Karpas-422 (cell line): ENCODE measurements around the gene IRF3. TPM values are rescaled to one million over a fixed set of nuclear protein-coding genes. Genes with fewer than 3 reads are reported as not detected.

Experiments
- DNase-seq: peaks from one replicate; pipeline ENCODE4 v3.0.0-alpha.2; 2015
- H2AFZ ChIP-seq: fragments of 200-600 bp; sonication (generic); 2 replicates; pipeline ENCODE4 v1.6.1; 2014; ENCODE audit warnings: antibody characterized with exemption, low read length, mixed read lengths
- H3K27ac ChIP-seq: fragments of 200-600 bp; sonication (generic); 2 replicates; pipeline ENCODE4 v1.5.1; 2014; ENCODE audit warnings: mild to moderate bottlenecking, low read length, moderate library complexity
- H3K27me3 ChIP-seq: fragments of 200-600 bp; sonication (generic); 2 replicates; pipeline ENCODE4 v1.6.1; 2014; ENCODE audit warnings: low read length, mixed read lengths
- H3K36me3 ChIP-seq: fragments of 200-600 bp; sonication (generic); 2 replicates; pipeline ENCODE4 v1.6.1; 2014; ENCODE audit warnings: low read length, mixed read lengths; ENCODE audit not compliant: insufficient read depth
- H3K4me1 ChIP-seq: fragments of 200-600 bp; sonication (generic); 2 replicates; pipeline ENCODE4 v1.6.1; 2014; ENCODE audit warnings: mild to moderate bottlenecking, low read length, mixed read lengths
- H3K4me2 ChIP-seq: fragments of 200-600 bp; sonication (generic); 2 replicates; pipeline ENCODE4 v1.6.1; 2014; ENCODE audit warnings: low read length, low read depth, mild to moderate bottlenecking; ENCODE audit not compliant: poor library complexity, severe bottlenecking
- H3K4me3 ChIP-seq: fragments of 200-600 bp; sonication (generic); 2 replicates; pipeline ENCODE4 v1.5.1; 2014; ENCODE audit warnings: mild to moderate bottlenecking, antibody characterized with exemption, low read length, mixed read lengths
- H3K79me2 ChIP-seq: fragments of 200-600 bp; sonication (generic); 2 replicates; pipeline ENCODE4 v1.6.1; 2014; ENCODE audit warnings: mild to moderate bottlenecking, low read length, mixed read lengths
- H3K9ac ChIP-seq: fragments of 200-600 bp; sonication (generic); 2 replicates; pipeline ENCODE4 v1.6.0; 2014; ENCODE audit warnings: low read length
- H3K9me2 ChIP-seq: fragments of 200-600 bp; sonication (generic), shearing (Covaris generic); replicated peaks from 2 replicates; pipeline ENCODE4 v1.6.0; 2014; ENCODE audit warnings: mild to moderate bottlenecking, low read length, moderate library complexity; ENCODE audit not compliant: insufficient read depth
- H3K9me3 ChIP-seq: fragments of 300-700, 200-600 bp; sonication (generic); 2 replicates; pipeline ENCODE4 v1.6.1; 2014; ENCODE audit warnings: low read length, mixed read lengths
- H4K20me1 ChIP-seq: fragments of 200-600 bp; sonication (generic); 2 replicates; pipeline ENCODE4 v1.6.1; 2014; ENCODE audit warnings: mild to moderate bottlenecking, antibody characterized with exemption, low read length, low read depth; ENCODE audit not compliant: insufficient read depth
- total RNA-seq: library from RNA; depleted of rRNA; stranded (reverse); fragments of >200 nt; shearing (Covaris generic); gene quantifications from 2 replicates; pipeline ENCODE4 v1.2.3, GENCODE V29; 2014; ENCODE audit warnings: low replicate concordance

Gene IRF3
- total RNA-seq, 1 experiment from 2014 or later: 78.2 TPM

DNA sequence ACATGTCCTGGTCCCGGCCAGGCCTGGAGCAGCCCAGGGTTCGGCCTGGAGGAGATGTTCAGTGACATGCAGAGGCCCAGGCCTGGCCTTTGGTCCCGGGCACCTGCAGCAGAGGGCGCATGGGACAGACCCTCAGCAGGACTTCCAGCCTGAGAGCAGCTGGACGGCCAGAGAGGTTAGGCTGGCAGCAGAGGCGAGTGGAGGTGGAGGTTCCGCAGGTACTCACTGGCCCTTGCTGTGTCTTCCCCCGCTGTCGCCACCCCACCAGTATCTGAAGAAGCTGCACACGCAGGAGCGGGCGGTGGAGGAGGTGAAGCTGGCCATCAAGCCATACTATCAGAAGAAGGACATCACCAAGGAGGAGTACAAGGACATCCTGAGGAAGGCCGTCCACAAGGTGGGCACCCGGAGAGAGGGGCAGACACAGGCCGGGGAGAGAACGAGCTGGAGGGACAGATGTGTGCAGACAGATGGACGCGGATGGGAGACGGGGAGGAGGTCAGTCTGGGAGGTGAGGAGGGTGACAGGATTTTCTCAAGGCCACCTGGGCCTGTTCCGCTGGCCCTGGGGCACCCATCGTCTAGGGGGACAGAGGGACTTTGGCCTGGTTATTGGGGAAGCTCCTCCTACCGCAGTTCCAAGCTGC is 8.0 kb downstream of the IRF3 start:
- Histone ChIP-seq H3K9ac (no peak overlapping the region), H3K36me3 (peaks cover 37% of the 10 kb centered on the region), H3K4me1 (no peaks in the 10 kb centered on the region), H3K27me3 (no peaks in the 10 kb centered on the region), H3K79me2 (peaks cover 4% of the 10 kb centered on the region), H3K4me3 (no peak overlapping the region), H3K9me2 (no peaks in the 10 kb centered on the region), H4K20me1 (peaks cover 26% of the 10 kb centered on the region), H3K27ac (no peak overlapping the region), H2AFZ (no peak overlapping the region), H3K4me2 (no peak overlapping the region), H3K9me3 (no peaks in the 10 kb centered on the region)
- DNase-seq: no peak

- Histone ChIP-seq H3K4me1 (no peaks in the 10 kb centered on the region), H3K4me2 (no peak overlapping the region), H3K27me3 (no peaks in the 10 kb centered on the region), H2AFZ (no peak overlapping the region), H3K79me2 (no peaks in the 10 kb centered on the region), H3K9me2 (no peaks in the 10 kb centered on the region), H3K9ac (no peak overlapping the region), H3K9me3 (no peaks in the 10 kb centered on the region), H3K36me3 (peaks cover 32% of the 10 kb centered on the region), H3K4me3 (no peak overlapping the region), H3K27ac (no peak overlapping the region), H4K20me1 (peaks cover 26% of the 10 kb centered on the region)
- DNase-seq: no peak
Observed at GRCh38 chr19:49656456-49657109, 9.1 kb downstream of the IRF3 start.

- Histone ChIP-seq H3K27ac (no peak overlapping the region), H4K20me1 (peaks cover 26% of the 10 kb centered on the region), H3K36me3 (peaks cover 32% of the 10 kb centered on the region), H3K27me3 (no peaks in the 10 kb centered on the region), H3K9ac (no peak overlapping the region), H3K4me1 (no peaks in the 10 kb centered on the region), H3K79me2 (no peaks in the 10 kb centered on the region), H2AFZ (no peak overlapping the region), H3K9me2 (no peaks in the 10 kb centered on the region), H3K9me3 (no peaks in the 10 kb centered on the region), H3K4me3 (no peak overlapping the region), H3K4me2 (no peak overlapping the region)
- DNase-seq: no peak
Observed at GRCh38 chr19:49655570-49656455, 9.8 kb downstream of the IRF3 start.

- no peak overlapping the region for H3K27ac ChIP-seq
- H4K20me1 ChIP-seq: peaks cover 20% of the 10 kb centered on the region
Observed at GRCh38 chr19:49654581-49654980, 11.1 kb downstream of the IRF3 start.

DNA sequence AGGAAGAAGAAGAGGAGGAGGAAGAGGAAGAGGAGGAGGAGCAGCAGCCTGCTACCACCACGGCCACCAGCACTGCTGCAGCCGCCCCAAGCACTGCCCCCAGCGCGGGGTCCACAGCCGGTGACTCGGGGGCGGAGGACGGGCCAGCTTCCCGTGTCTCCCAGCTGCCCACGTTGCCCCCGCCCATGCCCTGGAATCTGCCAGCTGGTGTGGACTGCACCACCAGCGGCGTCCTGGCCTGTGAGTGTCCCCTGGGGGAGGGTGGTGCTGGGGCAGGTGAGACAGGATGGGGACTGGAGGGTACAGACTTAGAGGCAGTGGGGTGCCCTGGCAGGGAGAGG is 12.2 kb downstream of the IRF3 start:
- no peaks in the 10 kb centered on the region for H3K27me3 ChIP-seq
- no peak overlapping the region for H3K4me2 ChIP-seq
- no peaks in the 10 kb centered on the region for H3K9me3 ChIP-seq
- no peak overlapping the region for H3K27ac ChIP-seq
- no peak overlapping the region for H3K9ac ChIP-seq
- 0 out of 2 replicates have a peak, but pooled peaks cover 12% of the 10 kb centered on the region for H4K20me1 ChIP-seq
- no peak for DNase-seq
- H3K9me2 ChIP-seq: no peaks in the 10 kb centered on the region
- H2AFZ ChIP-seq: no peak overlapping the region
- H3K4me1 ChIP-seq: no peaks in the 10 kb centered on the region
- H3K79me2 ChIP-seq: no peaks in the 10 kb centered on the region
- no peak overlapping the region for H3K4me3 ChIP-seq
- H3K36me3 ChIP-seq: peaks cover 19% of the 10 kb centered on the region; the same call in 1 of the 2 replicates

More at GRCh38 chr19:49654581-49654980, 11.1 kb downstream of the IRF3 start:
- H2AFZ ChIP-seq: no peak overlapping the region
- no peaks in the 10 kb centered on the region for H3K9me2 ChIP-seq
- H3K9me3 ChIP-seq: no peaks in the 10 kb centered on the region
- peaks cover 27% of the 10 kb centered on the region for H3K36me3 ChIP-seq
- H3K27me3 ChIP-seq: no peaks in the 10 kb centered on the region
- no peak for DNase-seq
- H3K4me3 ChIP-seq: no peak overlapping the region
- no peak overlapping the region for H3K4me2 ChIP-seq
- no peak overlapping the region for H3K9ac ChIP-seq
- H3K4me1 ChIP-seq: no peaks in the 10 kb centered on the region
- H3K79me2 ChIP-seq: no peaks in the 10 kb centered on the region

- Histone ChIP-seq H3K4me3 (no peak overlapping the region), H3K9me2 (no peaks in the 10 kb centered on the region), H3K27ac (no peak overlapping the region), H3K9me3 (no peaks in the 10 kb centered on the region), H3K4me2 (no peak overlapping the region), H4K20me1 (0 out of 2 replicates have a peak, but pooled peaks cover 12% of the 10 kb centered on the region), H3K36me3 (peaks cover 19% of the 10 kb centered on the region; the same call in 1 of the 2 replicates), H2AFZ (no peak overlapping the region), H3K79me2 (no peaks in the 10 kb centered on the region), H3K9ac (no peak overlapping the region), H3K27me3 (no peaks in the 10 kb centered on the region), H3K4me1 (no peaks in the 10 kb centered on the region)
- no peak for DNase-seq
Observed at GRCh38 chr19:49652551-49653465, 12.8 kb downstream of the IRF3 start.

GRCh38 chr19:49651820-49652550 is 13.7 kb downstream of the IRF3 start:
- no peak for DNase-seq

More at GRCh38 chr19:49651820-49652550, 13.7 kb downstream of the IRF3 start:
- no peaks in the 10 kb centered on the region for H3K4me1 ChIP-seq
- 0 out of 2 replicates have a peak, but pooled peaks cover 16% of the 10 kb centered on the region for H4K20me1 ChIP-seq
- no peak overlapping the region for H3K27ac ChIP-seq
- no peak overlapping the region for H3K9ac ChIP-seq
- no peak overlapping the region for H3K4me2 ChIP-seq
- H3K9me2 ChIP-seq: no peaks in the 10 kb centered on the region
- H3K4me3 ChIP-seq: no peak overlapping the region
- peaks cover 3% of the 10 kb centered on the region; the same call in 1 of the 2 replicates for H3K79me2 ChIP-seq
- no peaks in the 10 kb centered on the region for H3K9me3 ChIP-seq
- no peaks in the 10 kb centered on the region for H3K27me3 ChIP-seq
- H3K36me3 ChIP-seq: peaks cover 19% of the 10 kb centered on the region; the same call in 1 of the 2 replicates
- H2AFZ ChIP-seq: no peak overlapping the region
